Hepatocyte (in vitro differentiated cells): ENCODE measurements around the gene PTPRN2. TPM values are rescaled to one million over a fixed set of nuclear protein-coding genes. Genes with fewer than 3 reads are reported as not detected.

Experiments used
- DNase-seq: peaks from one replicate; pipeline ENCODE4 v3.0.0-alpha.2; 2016; ENCODE audit warnings: low spot score
- H2AFZ ChIP-seq: fragments of 200-600 bp; sonication (generic); 2 replicates; pipeline ENCODE4 v1.6.0; 2016; ENCODE audit warnings: antibody characterized with exemption, mild to moderate bottlenecking
- H3K27ac ChIP-seq: fragments of 200-600 bp; sonication (generic); 2 replicates; pipeline ENCODE4 v1.5.1; 2016; ENCODE audit warnings: mild to moderate bottlenecking
- H3K27me3 ChIP-seq: fragments of 200-600 bp; sonication (generic); 2 replicates; pipeline ENCODE4 v1.6.1; 2016
- H3K36me3 ChIP-seq: fragments of 200-600 bp; sonication (generic); replicated peaks from 2 replicates; pipeline ENCODE4 v1.5.1; 2016; ENCODE audit warnings: low read depth; ENCODE audit not compliant: insufficient read depth
- H3K4me1 ChIP-seq: fragments of 200-600 bp; sonication (generic); 2 replicates; pipeline ENCODE4 v1.5.1; 2016; ENCODE audit warnings: mild to moderate bottlenecking, moderate library complexity; ENCODE audit not compliant: insufficient read depth
- H3K4me2 ChIP-seq: fragments of 200-600 bp; sonication (generic); 2 replicates; pipeline ENCODE4 v1.6.0; 2016
- H3K4me3 ChIP-seq: fragments of 200-600 bp; sonication (generic); 2 replicates; pipeline ENCODE4 v1.5.1; 2016; ENCODE audit warnings: mild to moderate bottlenecking
- H3K79me2 ChIP-seq: fragments of 200-600 bp; sonication (generic); 2 replicates; pipeline ENCODE4 v1.6.0; 2017; ENCODE audit warnings: mild to moderate bottlenecking
- H3K9me2 ChIP-seq: fragments of 200-600 bp; sonication (generic); replicated peaks from 2 replicates; pipeline ENCODE4 v1.6.0; 2017; ENCODE audit warnings: mild to moderate bottlenecking; ENCODE audit not compliant: insufficient read depth
- H3K9me3 ChIP-seq: fragments of 200-600 bp; sonication (generic); 2 replicates; pipeline ENCODE4 v1.5.1; 2016; ENCODE audit warnings: low read depth, mild to moderate bottlenecking
- H4K20me1 ChIP-seq: fragments of 200-600 bp; sonication (generic); 2 replicates; pipeline ENCODE4 v1.6.0; 2016; ENCODE audit warnings: mild to moderate bottlenecking; ENCODE audit not compliant: insufficient read depth, poor library complexity, severe bottlenecking
- CTCF ChIP-seq: fragments of 200-600 bp; sonication (generic); IDR thresholded peaks from 2 replicates; pipeline ENCODE4 v1.5.1; 2016; ENCODE audit warnings: antibody characterized with exemption, mild to moderate bottlenecking; ENCODE audit not compliant: poor library complexity
- EZH2 ChIP-seq: fragments of 200-600 bp; sonication (generic); IDR thresholded peaks from 2 replicates; pipeline ENCODE4 v1.6.1; 2016; ENCODE audit warnings: antibody characterized with exemption, mild to moderate bottlenecking, borderline replicate concordance
- EZH2phosphoT487 ChIP-seq: fragments of 200-600 bp; sonication (generic); IDR thresholded peaks from one replicate; pipeline ENCODE4 v1.6.1; 2018; ENCODE audit warnings: antibody characterized with exemption, mild to moderate bottlenecking, low read depth, moderate library complexity; ENCODE audit not compliant: unreplicated experiment, severe bottlenecking
- WGBS: methylation state at CpG from one replicate; pipeline ENCODE4 v1.1.6; 2016; ENCODE audit warnings: low lambda C conversion rate; ENCODE audit errors: missing lambda C conversion rate; 5-methylcytosine and 5-hydroxymethylcytosine counted together
- polyA plus RNA-seq: library from polyadenylated mRNA; unstranded; fragments of >200 nt; fragmentation: Nextera tagmentation; extraction: Ambion mirVana; gene quantifications from 2 replicates; pipeline ENCODE4 v1.2.1, GENCODE V29; 2016
- total RNA-seq: library from RNA; depleted of rRNA; stranded (reverse); fragments of >200 nt; gene quantifications from 2 replicates; pipeline ENCODE4 v1.2.3, GENCODE V29; 2014

PTPRN2 gene
- total and polyA plus RNA-seq, 2 experiments from 2014 or later: 2.1 to 3.3 TPM

GRCh38 chr7:158415316-158415715 lies 172.3 kb downstream of the PTPRN2 start:
- no peak for DNase-seq
- H3K4me3 ChIP-seq: no peak overlapping the region
- H3K9me2 ChIP-seq: no peaks in the 10 kb centered on the region
- no peaks in the 10 kb centered on the region for H3K4me1 ChIP-seq
- H3K4me2 ChIP-seq: no peak overlapping the region
- no peaks in the 10 kb centered on the region for H4K20me1 ChIP-seq
- no peak overlapping the region for H2AFZ ChIP-seq
- H3K27ac ChIP-seq: no peak overlapping the region
- H3K79me2 ChIP-seq: no peaks in the 10 kb centered on the region
- TF ChIP-seq CTCF (no peak), EZH2phosphoT487 (no peak), EZH2 (no peak)
- no peaks in the 10 kb centered on the region for H3K9me3 ChIP-seq
- no peaks in the 10 kb centered on the region for H3K27me3 ChIP-seq
- no peaks in the 10 kb centered on the region for H3K36me3 ChIP-seq
- WGBS: 95% methylated on average over 6 of the region's 6 CpGs

- no peaks in the 10 kb centered on the region for H3K4me1 ChIP-seq
- H2AFZ ChIP-seq: no peak overlapping the region
- H3K9me2 ChIP-seq: no peaks in the 10 kb centered on the region
- H3K9me3 ChIP-seq: no peaks in the 10 kb centered on the region
- H3K4me3 ChIP-seq: no peak overlapping the region
- H3K79me2 ChIP-seq: no peaks in the 10 kb centered on the region
- H3K27me3 ChIP-seq: no peaks in the 10 kb centered on the region
- no peak for TF ChIP-seq EZH2phosphoT487
- no peak for TF ChIP-seq CTCF
- TF ChIP-seq EZH2: no peak
- WGBS: 74% methylated on average over 16 of the region's 16 CpGs
- H3K4me2 ChIP-seq: no peak overlapping the region
- no peaks in the 10 kb centered on the region for H3K36me3 ChIP-seq
- no peaks in the 10 kb centered on the region for H4K20me1 ChIP-seq
- no peak overlapping the region for H3K27ac ChIP-seq
- no peak for DNase-seq
Observed at GRCh38 chr7:158414486-158414961, 173.1 kb downstream of the PTPRN2 start.

- Histone ChIP-seq H4K20me1 (no peaks in the 10 kb centered on the region), H3K79me2 (no peaks in the 10 kb centered on the region)
Observed at GRCh38 chr7:158414002-158414401, 173.6 kb downstream of the PTPRN2 start.

More at GRCh38 chr7:158414002-158414401, 173.6 kb downstream of the PTPRN2 start:
- Histone ChIP-seq H3K27me3 (no peaks in the 10 kb centered on the region), H3K9me2 (no peaks in the 10 kb centered on the region), H3K36me3 (no peaks in the 10 kb centered on the region), H3K9me3 (no peaks in the 10 kb centered on the region), H3K4me1 (no peaks in the 10 kb centered on the region), H3K4me2 (no peak overlapping the region), H2AFZ (no peak overlapping the region), H3K4me3 (no peak overlapping the region), H3K27ac (no peak overlapping the region)
- TF ChIP-seq CTCF (no peak), EZH2 (no peak), EZH2phosphoT487 (no peak)
- 83% methylated on average over 11 of the region's 11 CpGs for WGBS
- DNase-seq: no peak
